SHP77 (cell line): Measurements from ENCODE around the gene FARS2.

Experiments used
- DNase-seq, 2 experiments: peaks; one replicate each; lab custom pipeline; 2025; lab: John Stamatoyannopoulos, UW

The FARS2 gene

GRCh38 chr6:5584078-5584482, 322.8 kb downstream of the FARS2 start:
- no peak for DNase-seq

GRCh38 chr6:5587648-5588047, 326.3 kb downstream of the FARS2 start:
- DNase-seq: no peak

- DNase-seq: no peak
These were observed 328.3 kb downstream of the FARS2 start for GRCh38 chr6:5589422-5590141.

GRCh38 chr6:5590187-5590586, 328.9 kb downstream of the FARS2 start:
- peak; percentile 68 to 83 for DNase-seq

- DNase-seq: no peak
These were observed 331.7 kb downstream of the FARS2 start for GRCh38 chr6:5592886-5593519.

GRCh38 chr6:5595184-5595583, 333.9 kb downstream of the FARS2 start:
- DNase-seq: no peak

GRCh38 chr6:5597413-5597812, 336.1 kb downstream of the FARS2 start:
- DNase-seq: no peak

- DNase-seq: no peak
These were observed 336.8 kb downstream of the FARS2 start for GRCh38 chr6:5598123-5598522.

- no peak for DNase-seq
These were observed 337.8 kb downstream of the FARS2 start for GRCh38 chr6:5599127-5599526.

GRCh38 chr6:5605937-5606336, 344.6 kb downstream of the FARS2 start:
- DNase-seq: no peak

- DNase-seq: peak; percentile 52 to 74
These were observed 345.2 kb downstream of the FARS2 start for GRCh38 chr6:5606546-5606945.

GRCh38 chr6:5610640-5611039, 349.3 kb downstream of the FARS2 start:
- peak; percentile 69 to 83 for DNase-seq

- no peak for DNase-seq
These were observed 355.9 kb downstream of the FARS2 start for GRCh38 chr6:5617179-5617578.

- DNase-seq: no peak
These were observed 357.9 kb downstream of the FARS2 start for GRCh38 chr6:5619249-5619648.

- no peak for DNase-seq
These were observed 361.1 kb downstream of the FARS2 start for GRCh38 chr6:5622276-5623005.

GRCh38 chr6:5623769-5624168, 362.5 kb downstream of the FARS2 start:
- no peak for DNase-seq

GRCh38 chr6:5624256-5624655, 362.9 kb downstream of the FARS2 start:
- DNase-seq: no peak

GRCh38 chr6:5626727-5627426, 365.6 kb downstream of the FARS2 start:
- no peak for DNase-seq

GRCh38 chr6:5630636-5631035, 369.3 kb downstream of the FARS2 start:
- DNase-seq: no peak

GRCh38 chr6:5632348-5632935, 371.1 kb downstream of the FARS2 start:
- no peak for DNase-seq

GRCh38 chr6:5634525-5634924, 373.2 kb downstream of the FARS2 start:
- DNase-seq: no peak
